ENCODE measurements around the gene TTC39B. TPM values are rescaled to one million over a fixed set of nuclear protein-coding genes. Genes with fewer than 3 reads are reported as not detected.

The TTC39B gene
- total and polyA plus RNA-seq, 2 of the 8 experiments (the other 6 are each of a cell fraction or from before 2014, with no cell fraction given), result 1.6 to 10.9 TPM

DNA sequence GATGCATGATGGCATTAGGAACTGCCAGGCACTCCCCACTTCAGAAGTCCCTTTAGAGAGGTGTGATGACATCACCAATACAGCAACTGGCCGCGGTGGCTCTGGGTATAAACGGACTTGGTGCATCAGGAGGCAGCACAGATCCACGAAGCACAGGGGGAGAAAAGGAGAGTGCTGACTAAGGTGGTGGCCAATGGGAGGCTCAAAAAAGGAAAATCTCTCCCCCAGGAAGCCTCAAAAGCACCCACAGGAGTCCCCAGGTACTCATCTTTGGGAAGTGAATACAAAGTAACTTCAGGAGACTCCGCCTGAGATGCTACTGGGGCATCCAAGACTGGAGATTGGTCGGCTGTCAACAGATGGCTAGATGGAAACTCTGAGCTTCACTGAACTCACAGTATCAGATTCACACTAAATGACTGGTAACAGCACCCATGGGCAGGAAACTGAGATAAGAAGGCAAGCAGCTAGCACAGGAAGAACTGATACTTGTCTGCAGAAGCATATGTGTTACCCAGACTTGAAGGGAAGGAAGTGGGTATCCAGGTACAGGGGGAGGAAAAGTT, 7.6 kb downstream of the TTC39B start:
- DNase-seq (ENCODE audit: low read depth in 1 of 2, low spot score in 2 of 2), result peak in 1 of 2 experiments; percentile 30
- Histone ChIP-seq H2BK12ac (ENCODE audit: low read depth, low read length) (no peak overlapping the region), H3K23ac (ENCODE audit: insufficient read length) (no peak overlapping the region), H3K14ac (ENCODE audit: insufficient read length) (no peak overlapping the region), H3K9ac (replicated peaks in 1 of 4; ENCODE audit: extremely low read depth in 1 of 4, low read depth in 3 of 4, low read length in 3 of 4) (no peak overlapping the region), H2BK15ac (ENCODE audit: low read length) (no peak overlapping the region), H3K18ac (ENCODE audit: extremely low read depth, low read length) (no peak overlapping the region), H3K79me2 (ENCODE audit: control insufficient read depth in 1 of 2, insufficient read depth in 2 of 2, low read length in 2 of 2) (peaks cover 0 to 13% of the 10 kb centered on the region in 2 experiments; a peak in 2 of 4 replicates), H4K5ac (ENCODE audit: insufficient read length, low read depth, low read length) (no peak overlapping the region), H4K91ac (replicated peaks; ENCODE audit: insufficient read length, low read length) (no peak overlapping the region), H3K23me2 (ENCODE audit: low read depth, low read length) (no peaks in the 10 kb centered on the region), H4K8ac (ENCODE audit: extremely low read depth, insufficient read depth, low read length) (no peak overlapping the region), H3K4me2 (ENCODE audit: insufficient read depth in 1 of 2, low read depth in 2 of 2, low read length in 2 of 2) (no peak overlapping the region), H3K9me3 (ENCODE audit: insufficient read depth in 2 of 2, low read depth in 1 of 2, low read length in 1 of 2) (0 out of 4 replicates have a peak, but pooled peaks cover 3 to 5% of the 10 kb centered on the region in 2 experiments), H3K4me1 (replicated peaks in 1 of 4; ENCODE audit: control insufficient read depth in 3 of 4, insufficient read depth in 4 of 4, low read length in 3 of 4) (peaks cover 0 to 3% (median 1%) of the 10 kb centered on the region in 4 experiments; a peak in 3 of 7 replicates), H4K20me1 (replicated peaks in 1 of 2; ENCODE audit: control insufficient read depth in 1 of 2, insufficient read depth in 2 of 2, low read length in 2 of 2) (no peaks in the 10 kb centered on the region), H3K4ac (replicated peaks; ENCODE audit: insufficient read length, low read depth, low read length) (no peak overlapping the region), H2BK20ac (ENCODE audit: low read length) (no peak overlapping the region), H3K79me1 (ENCODE audit: low read depth, low read length) (peaks cover 9% of the 10 kb centered on the region), H2BK120ac (replicated peaks; ENCODE audit: low read depth, low read length) (no peak overlapping the region), H3K27ac (ENCODE audit: low read depth, low read length) (no peak overlapping the region), H2BK5ac (ENCODE audit: low read depth, low read length) (no peak overlapping the region), H2AFZ (ENCODE audit: low read length) (no peak overlapping the region), H3K36me3 (ENCODE audit: control insufficient read depth in 2 of 4, insufficient read depth in 4 of 4, low read length in 3 of 4) (peaks cover 0 to 3% (median 1%) of the 10 kb centered on the region in 4 experiments; a peak in 2 of 8 replicates), H3K56ac (replicated peaks; ENCODE audit: insufficient read length, low read depth, low read length) (no peak overlapping the region), H3K4me3 (ENCODE audit: extremely low read depth in 1 of 4, insufficient read depth in 2 of 4, low read depth in 3 of 4, low read length in 4 of 4) (no peak overlapping the region), H3K27me3 (replicated peaks in 1 of 4; ENCODE audit: control insufficient read depth in 3 of 4, extremely low read depth in 1 of 4, insufficient read depth in 3 of 4, low read length in 3 of 4) (no peaks in the 10 kb centered on the region), H2AK5ac (ENCODE audit: low read depth, low read length) (no peak overlapping the region)
- ChIA-PET CTCF (ENCODE audit: partially characterized antibody) (interaction anchor here (0.9 to 1.6 kb wide), 4 partner anchors 12 to 45 kb away, joined by 3 to 4 read pairs (median 4); no protein-coding TSS in a partner anchor), POLR2A (ENCODE audit: partially characterized antibody) (interaction anchor here (0.9 to 1.1 kb wide), 2 partner anchors 8 to 69 kb away, joined by 3 to 4 read pairs; no protein-coding TSS in a partner anchor)
- no peak for TF ChIP-seq RBBP5 (IDR thresholded peaks at IDR 0.05; ENCODE audit: borderline replicate concordance, low read depth, low read length)
- no peak for TF ChIP-seq NANOG (IDR thresholded peaks at IDR 0.05; ENCODE audit: insufficient read depth, low read depth, low read length, poor library complexity, severe bottlenecking)
- no peak for TF ChIP-seq TAF1 (IDR thresholded peaks at IDR 0.05; ENCODE audit: low read depth, low read length)
- no peak for TF ChIP-seq CBX8 (IDR thresholded peaks at IDR 0.05; ENCODE audit: borderline replicate concordance, low read depth, low read length)
- FAIRE-seq, result no peak
- 92% methylated on average over 6 of the region's 6 CpGs; no CpG with 5 or more reads in 1 of the 2 experiments for WGBS, 2 experiments (ENCODE audit: extremely low coverage in 1 of 2, insufficient coverage in 1 of 2, insufficient read length in 1 of 2, insufficient replicate concordance in 2 of 2, low coverage in 1 of 2, low lambda C conversion rate in 2 of 2, missing lambda C conversion rate in 1 of 2)

All from H1 (cell line).